Measurements from ENCODE around the gene ACOX3.

Gene ACOX3

GRCh38 chr4:8376361-8377102 lies 64.0 kb downstream of the ACOX3 start:
- no peak overlapping the region for H3K27ac ChIP-seq (ENCODE audit: insufficient read depth in 1 of 2, low read depth in 1 of 2, low read length in 2 of 2, poor library complexity in 1 of 2, severe bottlenecking in 2 of 2)
- no peak overlapping the region for H3K4me3 ChIP-seq (ENCODE audit: control insufficient read depth in 1 of 7, extremely low read depth in 1 of 7, insufficient read depth in 4 of 7, low read depth in 2 of 7, low read length in 6 of 7)
- no peaks in the 10 kb centered on the region for H3K4me1 ChIP-seq (ENCODE audit: control extremely low read depth in 1 of 4, control insufficient read depth in 4 of 4, insufficient read depth in 4 of 4, low read length in 3 of 4)
- no peaks in the 10 kb centered on the region for H3K27me3 ChIP-seq (replicated peaks in 2 of 5; ENCODE audit: control insufficient read depth in 4 of 5, insufficient read depth in 5 of 5, low read length in 4 of 5)
- DNase-seq, result no peak
- 97% methylated on average over 17 of the region's 20 CpGs for WGBS (ENCODE audit: insufficient coverage)
- ChIA-PET CTCF (no interaction called here), POLR2A (no interaction called here)
- no peaks in the 10 kb centered on the region for H3K9me3 ChIP-seq (ENCODE audit: control extremely low read depth in 1 of 5, control insufficient read depth in 4 of 5, insufficient read depth in 2 of 5, low read depth in 1 of 5, low read length in 4 of 5)
- peaks cover 0 to 13% (median 5%) of the 10 kb centered on the region in 4 experiments for H3K36me3 ChIP-seq (ENCODE audit: control insufficient read depth in 4 of 4, insufficient read depth in 4 of 4, low read length in 3 of 4)

DNA sequence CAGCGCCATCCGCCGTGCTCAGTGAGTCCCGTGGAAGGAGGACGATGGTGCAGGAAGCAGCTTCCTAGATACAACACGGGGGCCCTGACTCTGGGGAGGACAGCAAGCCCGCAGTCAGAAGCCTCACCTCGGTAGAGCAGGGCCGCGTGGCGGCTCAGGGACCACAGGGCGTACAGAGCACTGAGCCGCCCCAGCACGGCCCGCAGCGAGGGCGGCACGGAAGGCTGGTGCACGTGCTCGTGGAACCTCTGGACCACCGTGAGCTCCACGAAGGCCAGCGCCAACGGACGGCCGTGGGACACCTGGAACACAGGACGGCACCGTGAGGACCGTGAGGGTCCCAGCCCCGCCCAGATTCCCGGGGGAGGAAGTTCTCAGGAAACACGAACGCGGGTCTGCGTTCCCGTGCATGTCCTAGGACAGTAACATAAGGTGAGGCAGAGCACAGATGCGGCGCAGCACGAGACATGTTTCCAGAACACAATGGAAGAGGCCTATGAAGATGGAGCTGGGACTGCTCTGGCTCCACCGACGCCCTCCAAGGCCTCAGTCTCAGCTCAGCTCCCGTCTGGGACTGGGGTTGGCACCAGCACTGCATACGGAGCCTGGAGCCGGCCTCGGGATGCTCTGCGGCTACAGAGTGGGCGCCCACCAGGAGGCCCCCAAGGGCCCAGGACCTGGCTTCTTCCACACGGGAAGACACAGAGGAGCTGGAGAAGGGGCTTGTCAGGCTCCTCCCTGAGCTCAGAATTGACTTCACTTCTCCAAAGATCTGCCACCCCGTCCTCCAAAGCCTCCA lies 65.5 kb downstream of the ACOX3 start:
- H3K4me1 ChIP-seq (ENCODE audit: control extremely low read depth in 1 of 4, control insufficient read depth in 4 of 4, insufficient read depth in 4 of 4, low read length in 3 of 4), result no peaks in the 10 kb centered on the region
- H3K36me3 ChIP-seq (ENCODE audit: control insufficient read depth in 4 of 4, insufficient read depth in 4 of 4, low read length in 3 of 4), result peaks cover 0 to 6% (median 4%) of the 10 kb centered on the region in 4 experiments
- no peak for DNase-seq
- H3K9me3 ChIP-seq (ENCODE audit: control extremely low read depth in 1 of 5, control insufficient read depth in 4 of 5, insufficient read depth in 2 of 5, low read depth in 1 of 5, low read length in 4 of 5), result no peaks in the 10 kb centered on the region
- WGBS (ENCODE audit: insufficient coverage), result 96% methylated on average over 49 of the region's 49 CpGs
- H3K4me3 ChIP-seq (ENCODE audit: control insufficient read depth in 1 of 7, extremely low read depth in 1 of 7, insufficient read depth in 4 of 7, low read depth in 2 of 7, low read length in 6 of 7), result no peak overlapping the region
- POLR2A ChIA-PET, result no interaction called here
- no peak overlapping the region for H3K27ac ChIP-seq (ENCODE audit: insufficient read depth in 1 of 2, low read depth in 1 of 2, low read length in 2 of 2, poor library complexity in 1 of 2, severe bottlenecking in 2 of 2)
- H3K27me3 ChIP-seq (replicated peaks in 2 of 5; ENCODE audit: control insufficient read depth in 4 of 5, insufficient read depth in 5 of 5, low read length in 4 of 5), result no peaks in the 10 kb centered on the region
- CTCF ChIA-PET, result no interaction called here

- CTCF ChIA-PET, result no interaction called here
- Histone ChIP-seq H3K27me3 (replicated peaks in 2 of 5; ENCODE audit: control insufficient read depth in 4 of 5, insufficient read depth in 5 of 5, low read length in 4 of 5) (no peaks in the 10 kb centered on the region), H3K4me1 (ENCODE audit: control extremely low read depth in 1 of 4, control insufficient read depth in 4 of 4, insufficient read depth in 4 of 4, low read length in 3 of 4) (no peaks in the 10 kb centered on the region), H3K27ac (ENCODE audit: insufficient read depth in 1 of 2, low read depth in 1 of 2, low read length in 2 of 2, poor library complexity in 1 of 2, severe bottlenecking in 2 of 2) (no peak overlapping the region), H3K9me3 (ENCODE audit: control extremely low read depth in 1 of 5, control insufficient read depth in 4 of 5, insufficient read depth in 2 of 5, low read depth in 1 of 5, low read length in 4 of 5) (no peaks in the 10 kb centered on the region), H3K36me3 (ENCODE audit: control insufficient read depth in 4 of 4, insufficient read depth in 4 of 4, low read length in 3 of 4) (peaks cover 0 to 6% (median 4%) of the 10 kb centered on the region in 4 experiments), H3K4me3 (ENCODE audit: control insufficient read depth in 1 of 7, extremely low read depth in 1 of 7, insufficient read depth in 4 of 7, low read depth in 2 of 7, low read length in 6 of 7) (no peak overlapping the region)
- 95% methylated on average over 11 of the region's 13 CpGs for WGBS (ENCODE audit: insufficient coverage)
- POLR2A ChIA-PET, result no interaction called here
- no peak for DNase-seq
These were observed 66.5 kb downstream of the ACOX3 start for GRCh38 chr4:8373973-8374545.

DNA sequence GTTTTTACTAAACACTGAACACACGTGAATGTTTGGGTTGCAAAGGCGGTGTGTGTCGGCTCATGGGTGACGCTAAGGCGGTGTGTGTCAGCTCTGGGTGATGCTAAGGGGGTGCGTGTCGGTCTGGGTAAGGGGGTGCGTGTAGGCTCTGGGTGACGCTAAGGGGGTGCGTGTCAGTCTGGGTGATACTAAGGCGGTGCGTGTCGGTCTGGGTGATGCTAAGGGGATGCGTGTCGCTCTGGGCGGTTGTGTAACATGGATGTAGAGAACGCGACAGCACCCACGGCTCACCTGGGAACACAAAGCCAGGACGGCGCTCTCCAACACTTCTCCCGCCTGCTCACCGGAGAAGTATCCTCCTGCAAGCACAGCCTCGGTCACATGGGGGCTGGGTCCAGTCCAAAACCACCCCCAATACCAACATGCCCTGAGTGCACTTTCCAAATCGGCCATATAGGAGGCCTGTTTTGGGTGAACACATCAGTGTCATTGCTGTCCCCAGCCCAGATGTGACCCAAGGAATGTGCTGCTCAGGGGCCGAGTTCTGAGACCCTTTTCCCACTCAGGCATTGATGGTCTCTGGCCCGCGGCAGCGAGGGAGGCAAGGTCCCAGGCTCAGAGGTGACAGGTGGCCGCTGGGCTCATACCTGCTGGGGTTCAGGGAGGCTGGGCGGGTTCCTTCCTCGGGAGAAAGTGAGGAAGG lies 67.1 kb downstream of the ACOX3 start:
- no peak overlapping the region for H3K27ac ChIP-seq (ENCODE audit: insufficient read depth in 1 of 2, low read depth in 1 of 2, low read length in 2 of 2, poor library complexity in 1 of 2, severe bottlenecking in 2 of 2)
- H3K4me1 ChIP-seq (ENCODE audit: control extremely low read depth in 1 of 4, control insufficient read depth in 4 of 4, insufficient read depth in 4 of 4, low read length in 3 of 4), result no peaks in the 10 kb centered on the region
- 97% methylated on average over 19 of the region's 32 CpGs for WGBS (ENCODE audit: insufficient coverage)
- no peaks in the 10 kb centered on the region for H3K27me3 ChIP-seq (replicated peaks in 2 of 5; ENCODE audit: control insufficient read depth in 4 of 5, insufficient read depth in 5 of 5, low read length in 4 of 5)
- DNase-seq, result no peak
- H3K36me3 ChIP-seq (ENCODE audit: control insufficient read depth in 4 of 4, insufficient read depth in 4 of 4, low read length in 3 of 4), result peaks cover 0 to 6% (median under 1%) of the 10 kb centered on the region in 4 experiments
- POLR2A ChIA-PET, result no interaction called here
- H3K9me3 ChIP-seq (ENCODE audit: control extremely low read depth in 1 of 5, control insufficient read depth in 4 of 5, insufficient read depth in 2 of 5, low read depth in 1 of 5, low read length in 4 of 5), result no peaks in the 10 kb centered on the region
- CTCF ChIA-PET, result no interaction called here
- no peak overlapping the region for H3K4me3 ChIP-seq (ENCODE audit: control insufficient read depth in 1 of 7, extremely low read depth in 1 of 7, insufficient read depth in 4 of 7, low read depth in 2 of 7, low read length in 6 of 7)

GRCh38 chr4:8372506-8372905 lies 68.0 kb downstream of the ACOX3 start:
- DNase-seq, result no peak
- CTCF ChIA-PET, result no interaction called here
- no peaks in the 10 kb centered on the region for H3K27me3 ChIP-seq (replicated peaks in 2 of 5; ENCODE audit: control insufficient read depth in 4 of 5, insufficient read depth in 5 of 5, low read length in 4 of 5)
- no peak overlapping the region for H3K27ac ChIP-seq (ENCODE audit: insufficient read depth in 1 of 2, low read depth in 1 of 2, low read length in 2 of 2, poor library complexity in 1 of 2, severe bottlenecking in 2 of 2)
- H3K4me3 ChIP-seq (ENCODE audit: control insufficient read depth in 1 of 7, extremely low read depth in 1 of 7, insufficient read depth in 4 of 7, low read depth in 2 of 7, low read length in 6 of 7), result no peak overlapping the region
- peaks cover 0 to 5% (median under 1%) of the 10 kb centered on the region in 4 experiments for H3K36me3 ChIP-seq (ENCODE audit: control insufficient read depth in 4 of 4, insufficient read depth in 4 of 4, low read length in 3 of 4)
- no peaks in the 10 kb centered on the region for H3K9me3 ChIP-seq (ENCODE audit: control extremely low read depth in 1 of 5, control insufficient read depth in 4 of 5, insufficient read depth in 2 of 5, low read depth in 1 of 5, low read length in 4 of 5)
- no peaks in the 10 kb centered on the region for H3K4me1 ChIP-seq (ENCODE audit: control extremely low read depth in 1 of 4, control insufficient read depth in 4 of 4, insufficient read depth in 4 of 4, low read length in 3 of 4)
- 90% methylated on average over 13 of the region's 13 CpGs for WGBS (ENCODE audit: insufficient coverage)
- POLR2A ChIA-PET, result no interaction called here

GRCh38 chr4:8371596-8371995 lies 68.9 kb downstream of the ACOX3 start:
- no peak overlapping the region for H3K27ac ChIP-seq (ENCODE audit: insufficient read depth in 1 of 2, low read depth in 1 of 2, low read length in 2 of 2, poor library complexity in 1 of 2, severe bottlenecking in 2 of 2)
- ChIA-PET POLR2A (no interaction called here), CTCF (no interaction called here)
- H3K27me3 ChIP-seq (replicated peaks in 2 of 5; ENCODE audit: control insufficient read depth in 4 of 5, insufficient read depth in 5 of 5, low read length in 4 of 5), result no peaks in the 10 kb centered on the region
- DNase-seq, result no peak
- WGBS (ENCODE audit: insufficient coverage), result 97% methylated on average over 20 of the region's 20 CpGs
- H3K36me3 ChIP-seq (ENCODE audit: control insufficient read depth in 4 of 4, insufficient read depth in 4 of 4, low read length in 3 of 4), result peaks cover 0 to 2% (median 0%) of the 10 kb centered on the region in 4 experiments
- no peak overlapping the region for H3K4me3 ChIP-seq (ENCODE audit: control insufficient read depth in 1 of 7, extremely low read depth in 1 of 7, insufficient read depth in 4 of 7, low read depth in 2 of 7, low read length in 6 of 7)
- H3K4me1 ChIP-seq (ENCODE audit: control extremely low read depth in 1 of 4, control insufficient read depth in 4 of 4, insufficient read depth in 4 of 4, low read length in 3 of 4), result no peaks in the 10 kb centered on the region
- no peaks in the 10 kb centered on the region for H3K9me3 ChIP-seq (ENCODE audit: control extremely low read depth in 1 of 5, control insufficient read depth in 4 of 5, insufficient read depth in 2 of 5, low read depth in 1 of 5, low read length in 4 of 5)
